HG03196 (cell line): ENCODE data around the gene IFNA21.
A peak's percentile ranks its signal among the peaks of the same experiment; 100 is the strongest.
"Not testable (repeated sequence)": the region's sequence is repeated elsewhere in the genome, so short reads cannot be mapped to it uniquely, and the experiment has no call there.

ENCODE experiments used
- ATAC-seq: cut with Tn5 transposase; IDR thresholded peaks from one replicate; pipeline ENCODE4 v1.9.1; 2021; ENCODE audit not compliant: unreplicated experiment

The IFNA21 gene

DNA sequence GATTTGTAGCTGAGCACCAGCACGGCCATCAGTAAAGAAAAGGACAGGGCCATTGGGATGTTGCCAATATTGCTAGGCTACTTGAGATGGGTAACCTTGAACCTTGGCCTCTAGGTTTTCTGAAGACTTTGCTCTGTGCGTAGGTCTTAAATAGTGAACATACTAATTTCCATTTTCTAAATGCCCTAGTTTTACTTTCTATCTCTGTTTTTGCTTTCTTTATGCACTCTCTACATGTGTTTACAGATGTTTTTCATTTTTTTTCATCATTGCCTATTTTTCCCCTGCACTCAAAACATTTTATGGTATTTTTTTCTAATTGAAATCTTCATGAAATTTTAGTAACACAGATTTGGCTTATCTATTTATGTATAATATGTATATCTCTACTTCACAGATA lies at the start of gene IFNA21:
Gene IFNA21, minus strand, starts transcription at position 101 of the 400 bp plus-strand sequence. Its CDS starts 48 bp downstream, at position 53.
- ATAC-seq = not testable (repeated sequence)

DNA sequence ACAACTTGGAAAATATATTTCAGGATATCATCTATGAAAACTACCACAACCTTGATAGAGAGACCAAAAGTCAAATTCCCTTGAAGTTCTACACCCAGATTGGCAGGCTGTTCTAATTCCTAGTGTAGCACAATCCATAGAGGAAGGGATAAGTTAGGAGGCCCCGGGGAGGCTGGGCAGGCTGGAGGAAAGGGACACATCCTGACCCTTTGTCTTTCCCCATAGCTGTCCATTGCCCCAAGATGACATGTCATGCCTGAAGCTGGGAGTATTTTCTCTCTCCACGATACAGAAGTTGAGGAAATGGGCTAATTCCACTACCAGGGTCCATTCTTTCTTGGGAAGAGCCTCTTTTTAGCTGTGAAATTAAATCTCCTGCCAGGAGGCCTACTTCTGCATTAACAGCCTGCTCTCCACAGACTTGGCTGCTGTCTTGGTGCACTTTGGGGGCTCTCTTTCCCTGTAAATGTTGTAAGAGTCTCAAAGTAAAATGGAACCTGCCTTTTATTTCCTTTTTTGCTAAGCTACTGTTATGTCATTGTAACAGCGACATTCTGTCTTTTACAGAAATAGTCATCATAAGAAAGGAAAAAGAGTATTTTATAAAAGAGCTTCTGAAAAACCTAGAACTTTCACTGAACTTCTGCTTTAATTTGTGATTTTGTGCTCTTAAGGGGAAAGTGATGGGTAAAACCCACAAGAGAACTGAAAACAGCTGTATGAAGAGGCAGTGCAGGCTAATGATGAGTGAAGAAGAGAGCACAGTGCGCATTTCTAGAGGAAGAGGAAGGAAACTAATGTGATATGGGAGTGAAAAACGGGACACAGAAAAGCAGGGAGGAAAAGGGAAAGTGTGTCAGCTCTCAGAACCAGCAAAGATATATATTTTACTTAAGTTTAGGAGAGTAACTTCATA lies 47.2 kb upstream of the IFNA21 start:
- not testable (repeated sequence) for ATAC-seq

DNA sequence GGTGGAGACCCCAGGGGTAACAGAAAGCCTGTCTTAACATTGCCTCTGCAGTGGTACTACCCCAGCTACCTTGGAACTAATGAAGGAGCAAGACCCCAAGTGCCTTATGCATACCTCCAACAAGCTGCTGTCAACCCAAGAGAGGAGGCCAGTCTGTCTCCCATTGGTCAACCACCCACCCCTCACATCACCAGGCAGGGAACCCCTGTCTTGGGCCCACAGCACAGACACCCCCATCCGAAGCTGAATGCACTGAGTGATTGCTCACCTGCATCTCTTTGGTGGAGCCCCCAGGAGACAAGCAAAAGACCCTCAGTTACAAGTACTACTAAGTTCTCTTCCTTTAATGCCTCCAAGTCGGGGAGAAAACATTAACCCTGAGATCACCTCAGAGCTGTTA lies 45.7 kb upstream of the IFNA21 start:
- ATAC-seq = not testable (repeated sequence)

DNA sequence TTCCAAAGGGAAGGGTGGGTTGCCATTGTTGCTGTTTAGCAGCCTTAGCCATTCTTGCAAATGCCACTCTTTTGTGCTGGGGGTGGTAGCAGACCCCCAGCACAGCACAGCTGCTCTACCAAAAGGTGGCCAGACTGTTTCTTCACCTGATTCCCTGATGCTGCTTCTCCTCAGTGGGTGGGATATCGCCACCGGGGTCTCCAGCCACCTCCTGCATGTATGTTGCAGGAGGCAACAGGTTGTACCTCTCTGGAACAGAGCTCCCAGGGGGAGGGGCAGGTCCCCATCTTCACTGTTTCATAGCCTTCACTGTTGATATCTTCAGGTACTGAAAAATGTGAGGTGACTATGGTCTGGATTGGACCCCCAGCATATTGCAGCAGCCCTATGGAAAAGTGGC lies 44.3 kb upstream of the IFNA21 start:
- ATAC-seq = not testable (repeated sequence)

DNA sequence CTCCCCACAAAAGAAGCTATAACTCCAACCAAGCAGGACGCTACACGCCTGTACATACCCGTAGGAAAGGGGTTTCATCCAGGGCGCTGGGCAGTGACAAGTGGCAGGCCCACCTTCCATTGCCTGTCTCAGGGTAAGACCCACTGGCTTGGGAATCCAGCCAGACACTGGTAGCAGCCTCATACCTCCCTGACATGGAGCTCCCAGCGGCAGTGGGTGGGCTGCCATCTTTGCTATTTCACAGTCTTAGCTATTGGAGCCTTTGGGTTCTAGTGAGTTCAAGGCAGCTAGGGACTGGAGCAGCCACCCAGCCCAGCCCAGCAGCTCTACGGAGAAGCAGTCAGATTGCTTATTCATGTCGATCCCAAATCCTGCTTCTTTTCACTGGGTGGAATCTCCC lies 43.9 kb upstream of the IFNA21 start:
- ATAC-seq = no peak

DNA sequence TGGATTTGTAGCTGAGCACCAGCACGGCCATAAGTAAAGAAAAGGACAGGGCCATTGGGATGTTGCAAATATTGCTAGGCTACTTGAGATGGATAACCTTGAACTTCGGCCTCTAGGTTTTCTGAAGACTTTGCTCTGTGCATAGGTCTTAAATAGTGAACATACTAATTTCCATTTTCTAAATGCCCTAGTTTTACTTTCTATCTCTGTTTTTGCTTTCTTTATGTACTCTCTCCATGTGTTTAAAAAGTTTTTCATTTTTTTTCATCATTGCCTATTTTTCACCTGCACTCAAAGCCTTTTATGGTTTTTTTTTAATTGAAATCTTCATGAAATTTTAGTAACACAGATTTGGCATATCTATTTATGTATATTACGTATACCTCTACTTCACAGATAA lies 40.6 kb upstream of the IFNA21 start, which contains the start of gene IFNA10:
Gene IFNA10, minus strand, starts transcription at position 101 of the 400 bp plus-strand sequence. Its CDS starts 46 bp downstream, at position 55.
- not testable (repeated sequence) for ATAC-seq

DNA sequence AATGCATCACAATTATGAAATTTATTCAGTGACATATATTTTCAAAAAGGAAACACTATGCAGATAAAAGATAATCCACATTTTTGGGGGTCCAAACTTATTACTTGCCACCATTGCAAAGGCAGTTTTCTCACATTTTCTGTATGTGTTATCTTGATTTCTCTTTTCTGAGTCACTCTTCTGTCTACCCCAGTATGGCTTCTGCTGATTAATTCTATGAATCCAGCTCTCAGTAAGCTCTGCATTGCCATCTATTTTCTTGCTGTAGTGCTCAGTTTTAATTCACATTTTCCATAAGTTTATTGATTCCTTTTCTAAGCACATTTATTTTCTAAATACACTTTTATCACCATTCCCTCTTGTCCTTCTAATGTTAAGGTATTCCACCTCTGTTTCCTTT lies 38.7 kb upstream of the IFNA21 start:
- ATAC-seq = no peak

DNA sequence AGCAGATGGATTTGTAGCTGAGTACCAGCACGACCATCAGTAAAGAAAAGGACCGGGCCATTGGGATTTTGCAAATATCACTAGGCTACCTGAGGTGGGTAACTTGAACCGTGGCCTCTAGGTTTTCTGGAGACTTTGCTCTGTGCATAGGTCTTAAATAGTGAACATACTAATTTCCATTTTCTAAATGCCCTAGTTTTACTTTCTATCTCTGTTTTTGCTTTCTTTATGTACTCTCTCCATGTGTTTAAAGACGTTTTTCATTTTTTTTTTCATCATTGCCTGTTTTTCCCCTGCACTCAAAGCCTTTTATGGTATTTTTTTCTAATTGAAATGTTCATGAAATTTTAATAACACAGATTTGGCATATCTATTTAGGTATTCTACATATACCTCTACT lies 35.6 kb upstream of the IFNA21 start, which contains the start of gene IFNA7:
Gene IFNA7, minus strand, starts transcription at position 101 of the 400 bp plus-strand sequence. Its CDS starts 40 bp downstream, at position 61.
- not testable (repeated sequence) for ATAC-seq

DNA sequence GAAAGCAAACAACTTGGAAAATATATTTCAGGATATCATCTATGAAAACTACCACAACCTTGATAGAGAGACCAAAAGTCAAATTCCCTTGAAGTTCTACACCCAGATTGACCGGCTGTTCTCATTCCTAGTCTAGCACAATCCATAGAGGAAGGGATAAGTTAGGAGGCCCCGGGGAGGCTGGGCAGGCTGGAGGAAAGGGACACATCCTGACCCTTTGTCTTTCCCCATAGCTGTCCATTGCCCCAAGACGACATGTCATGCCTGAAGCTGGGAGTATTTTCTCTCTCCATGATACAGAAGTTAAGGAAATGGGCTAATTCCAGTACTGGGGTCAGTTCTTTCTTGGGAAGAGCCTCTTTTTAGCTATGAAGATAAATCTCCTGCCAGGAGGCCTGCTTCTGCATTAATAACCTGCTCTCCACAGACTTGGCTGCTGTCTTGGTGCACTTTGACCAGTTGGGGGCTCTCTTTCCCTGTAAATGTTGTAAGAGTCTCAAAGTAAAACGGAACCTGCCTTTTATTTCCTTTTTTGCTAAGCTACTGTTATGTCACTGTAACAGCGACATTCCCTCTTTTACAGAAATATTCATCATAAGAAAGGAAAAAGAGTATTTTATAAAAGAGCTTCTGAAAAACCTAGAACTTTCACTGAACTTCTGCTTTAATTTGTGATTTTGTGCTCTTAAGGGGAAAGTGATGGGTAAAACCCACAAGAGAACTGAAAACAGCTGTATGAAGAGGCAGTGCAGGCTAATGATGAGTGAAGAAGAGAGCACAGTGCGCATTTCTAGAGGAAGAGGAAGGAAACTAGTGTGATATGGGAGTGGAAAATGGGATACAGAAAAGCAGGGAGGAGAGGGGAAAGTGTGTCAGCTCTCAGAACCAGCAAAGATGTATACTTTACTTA lies 28.7 kb upstream of the IFNA21 start:
- ATAC-seq = peak; percentile 88

DNA sequence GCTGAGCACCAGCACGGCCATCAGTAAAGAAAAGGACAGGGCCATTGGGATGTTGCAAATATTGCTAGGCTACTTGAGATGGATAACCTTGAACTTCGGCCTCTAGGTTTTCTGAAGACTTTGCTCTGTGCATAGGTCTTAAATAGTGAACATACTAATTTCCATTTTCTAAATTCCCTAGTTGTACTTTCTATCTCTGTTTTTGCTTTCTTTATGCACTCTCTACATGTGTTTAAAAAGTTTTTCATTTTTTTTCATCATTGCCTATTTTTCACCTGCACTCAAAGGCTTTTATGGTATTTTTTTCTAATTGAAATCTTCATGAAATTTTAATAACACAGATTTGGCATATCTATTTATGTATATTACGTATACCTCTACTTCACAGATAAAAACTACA lies 21.0 kb upstream of the IFNA21 start, which contains the start of gene IFNA4:
Gene IFNA4, minus strand, starts transcription at position 101 of the 400 bp plus-strand sequence. Its CDS starts 56 bp downstream, at position 45.
- ATAC-seq = not testable (repeated sequence)

DNA sequence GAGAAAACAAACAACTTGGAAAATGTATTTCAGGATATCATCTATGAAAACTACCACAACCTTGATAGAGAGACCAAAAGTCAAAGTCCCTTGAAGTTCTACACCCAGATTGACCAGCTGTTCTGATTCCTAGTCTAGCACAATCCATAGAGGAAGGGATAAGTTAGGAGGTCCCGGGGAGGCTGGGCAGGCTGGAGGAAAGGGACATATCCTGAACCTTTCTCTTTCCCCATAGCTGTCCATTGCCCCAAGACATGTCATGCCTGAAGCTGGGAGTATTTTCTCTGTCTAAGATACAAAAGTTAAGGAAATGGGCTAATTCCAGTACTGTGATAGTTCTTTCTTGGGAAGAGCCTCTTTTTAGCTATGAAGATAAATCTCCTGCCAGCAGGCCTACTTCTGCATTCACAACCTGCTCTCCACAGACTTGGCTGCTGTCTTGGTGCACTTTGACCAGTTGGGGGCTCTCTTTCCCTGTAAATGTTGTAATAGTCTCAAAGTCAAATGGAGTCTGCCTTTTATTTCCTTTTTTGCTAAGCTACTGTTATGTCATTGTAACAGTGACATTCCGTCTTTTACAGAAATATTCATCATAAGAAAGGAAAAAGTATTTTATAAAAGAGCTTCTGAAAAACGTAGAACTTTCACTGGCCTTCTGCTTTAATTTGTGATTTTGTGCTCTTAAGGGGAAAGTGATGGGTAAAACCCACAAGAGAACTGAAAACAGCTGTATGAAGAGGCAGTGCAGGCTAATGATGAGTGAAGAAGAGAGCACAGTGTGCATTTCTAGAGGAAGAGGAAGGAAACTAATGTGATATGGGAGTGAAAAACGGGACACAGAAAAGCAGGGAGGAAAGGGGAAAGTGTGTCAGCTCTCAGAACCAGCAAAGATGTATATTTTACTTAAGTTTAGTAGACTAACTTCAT lies 16.6 kb upstream of the IFNA21 start:
- peak; percentile 90 for ATAC-seq

DNA sequence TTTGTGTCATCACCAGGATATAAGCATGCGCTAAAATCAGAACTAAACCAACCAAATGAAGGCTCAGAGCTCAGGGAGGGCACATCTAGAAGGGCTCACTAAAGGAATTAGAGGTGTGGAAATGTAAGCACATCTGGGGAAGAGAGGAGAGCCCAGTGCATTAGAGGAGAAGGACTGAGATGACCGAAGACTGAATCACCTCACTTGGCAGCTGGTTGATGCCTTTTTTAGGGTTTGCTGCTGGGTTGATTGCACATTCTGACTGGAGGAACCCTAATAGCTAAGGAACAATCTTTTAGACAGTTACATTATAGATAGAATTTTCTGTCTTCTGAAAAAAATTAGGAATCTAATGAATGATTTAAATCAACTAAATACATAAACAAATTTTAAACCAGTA lies 8.2 kb upstream of the IFNA21 start:
- ATAC-seq = no peak

DNA sequence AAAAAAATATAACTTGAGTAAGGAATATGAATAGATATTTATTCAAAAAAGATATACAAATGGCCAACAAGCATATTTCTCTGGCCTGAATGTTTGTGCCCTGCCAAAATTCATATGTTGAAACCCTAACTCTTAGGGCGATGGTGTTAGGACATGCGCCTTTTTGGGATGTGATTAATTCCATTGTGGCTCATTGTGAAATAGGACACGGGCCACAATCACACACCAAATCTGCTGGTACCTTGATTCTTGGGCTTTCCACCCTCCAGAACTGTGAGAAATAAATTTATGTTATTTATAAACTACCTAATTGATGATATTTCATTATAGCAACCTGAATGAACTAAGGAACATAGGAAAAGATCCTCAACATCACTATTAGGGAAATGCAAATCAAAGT lies 5.7 kb upstream of the IFNA21 start:
- ATAC-seq = no peak

DNA sequence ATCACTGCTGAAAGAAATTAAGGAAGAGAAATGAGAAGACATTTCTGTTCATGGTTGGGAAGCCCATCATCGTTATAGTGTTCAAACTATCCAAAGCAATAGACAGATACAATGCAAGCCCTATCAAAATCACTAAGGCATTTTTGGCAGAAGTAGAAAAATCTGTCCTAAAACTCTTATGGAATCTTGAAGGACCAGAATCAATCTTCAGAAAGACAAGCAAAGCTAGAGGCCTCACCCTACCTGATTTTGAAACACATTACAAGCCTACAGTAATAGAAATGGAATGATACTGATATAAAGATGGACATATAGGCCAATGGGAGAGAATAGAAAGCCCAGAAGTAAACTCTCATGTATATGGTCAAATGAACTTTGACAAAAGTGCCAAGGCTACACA lies 4.9 kb upstream of the IFNA21 start:
- ATAC-seq = no peak

DNA sequence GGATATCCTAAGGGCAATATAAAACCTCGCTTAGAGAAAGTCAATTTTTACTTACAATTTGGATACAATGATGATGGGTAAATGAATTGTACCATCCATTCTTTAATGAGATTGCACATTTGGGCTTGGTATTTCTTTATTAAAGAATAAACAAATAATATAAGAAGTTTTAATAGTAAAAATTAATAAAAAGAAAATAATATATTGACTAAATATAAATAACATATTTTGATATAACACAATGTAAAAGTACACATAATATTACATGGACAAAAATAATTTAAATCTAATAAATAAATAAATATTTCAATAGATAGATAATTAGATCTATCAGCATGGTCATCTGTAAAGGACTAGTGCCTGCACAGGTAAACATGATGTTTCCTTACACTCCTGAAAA lies 944 bp downstream of the IFNA21 start:
- ATAC-seq = no peak

DNA sequence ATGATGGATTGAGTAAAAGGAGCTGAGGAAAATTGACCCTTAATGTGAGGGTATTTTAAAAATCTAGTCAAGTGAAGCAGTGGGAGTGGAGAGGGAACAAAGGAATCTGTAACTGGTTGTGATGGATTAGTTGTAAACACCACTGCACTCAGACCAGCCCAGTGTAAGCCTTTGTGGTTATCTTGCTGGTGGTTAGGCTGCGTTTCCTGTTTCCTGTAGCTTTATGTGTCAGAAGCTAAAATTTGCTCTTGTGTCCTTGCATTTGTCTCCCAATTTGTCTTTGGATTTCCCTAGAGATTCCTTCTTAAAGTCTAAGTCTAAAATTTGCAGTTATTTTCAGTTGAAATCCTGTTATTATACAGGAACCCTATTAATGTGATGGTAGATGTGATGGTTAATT lies 6.3 kb downstream of the IFNA21 start:
- ATAC-seq = peak; percentile 85

DNA sequence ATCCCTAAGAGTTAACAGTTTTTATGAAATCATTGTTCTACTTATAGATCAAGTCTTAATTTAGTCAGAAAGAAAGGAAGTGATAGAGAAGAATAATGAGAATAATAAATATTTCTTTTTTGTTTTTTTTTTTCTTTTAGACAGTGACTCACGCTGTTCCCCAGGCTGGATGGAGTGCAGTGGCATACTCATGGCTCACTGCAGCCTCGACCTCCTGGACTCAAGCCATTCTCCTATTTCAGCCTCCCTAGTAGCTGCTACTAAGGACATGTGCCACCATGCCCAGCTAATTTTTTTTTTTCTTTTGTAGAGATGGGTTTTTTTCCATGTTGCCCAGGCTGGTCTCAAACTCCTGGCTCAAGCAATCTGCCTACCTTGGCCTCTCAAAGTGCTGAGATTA lies 11.0 kb downstream of the IFNA21 start:
- no peak for ATAC-seq

DNA sequence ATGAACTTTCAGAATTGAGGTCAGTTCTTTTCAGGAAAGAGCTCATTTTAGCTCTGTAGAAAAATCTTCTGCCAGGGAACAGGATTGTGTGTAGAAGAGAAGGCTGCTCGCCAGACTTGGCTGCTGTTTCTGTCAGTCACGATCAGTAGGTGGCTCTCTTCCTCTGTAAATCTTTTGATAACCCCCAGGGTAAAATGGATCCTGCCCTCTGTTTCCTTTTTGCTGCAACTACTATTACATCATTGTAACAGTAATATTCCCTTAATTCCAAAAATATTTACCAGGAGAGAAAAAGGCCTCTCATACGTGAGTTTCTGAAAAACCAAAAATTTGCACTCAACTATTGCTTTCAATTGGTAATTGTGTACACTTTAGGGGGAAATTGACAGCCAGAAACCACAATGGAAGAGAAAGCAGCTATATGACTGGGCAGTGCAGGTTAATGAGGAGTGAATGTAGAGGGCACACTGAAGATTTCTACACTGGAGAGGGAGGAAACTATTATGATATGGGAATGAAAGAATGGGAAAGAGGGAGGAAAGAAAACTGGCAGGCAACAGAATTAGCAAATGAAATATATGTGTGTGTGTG lies 12.3 kb downstream of the IFNA21 start:
- ATAC-seq = peak; percentile 92

DNA sequence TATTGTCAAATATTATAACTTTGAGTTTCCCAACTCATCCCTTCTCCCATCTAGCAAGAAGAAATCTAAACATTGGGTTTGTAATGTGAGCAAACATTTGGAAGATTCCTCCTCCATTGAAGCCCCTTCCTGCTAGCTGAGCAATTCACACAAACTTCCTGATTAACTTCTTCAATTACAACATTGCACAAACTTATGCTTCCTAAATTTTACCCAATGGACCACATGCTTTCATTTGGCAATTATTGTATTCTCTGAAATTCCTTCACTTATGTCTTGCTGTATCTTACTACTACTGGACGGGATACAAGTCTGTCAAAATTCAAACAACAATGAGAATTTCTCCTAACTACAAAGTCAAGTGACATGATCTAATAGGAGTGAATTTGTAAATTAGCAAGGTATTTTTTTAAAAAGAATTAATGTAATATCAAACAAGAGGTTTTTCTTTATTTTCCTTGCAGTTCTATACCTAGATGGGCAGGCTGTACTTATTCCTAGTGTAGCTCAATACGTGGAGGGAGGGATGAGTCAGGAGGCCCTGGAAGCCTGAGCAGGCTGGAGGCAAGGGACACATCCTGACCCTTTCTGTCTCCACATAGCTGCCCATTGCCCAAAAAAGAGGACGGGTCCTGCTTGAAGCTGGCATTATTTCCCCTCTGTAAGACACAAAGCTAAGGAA lies 13.0 kb downstream of the IFNA21 start:
- peak; percentile 39 for ATAC-seq
